Right lobe of liver (tissue), 4 donors: ENCODE data around the gene GOLIM4.

Experiments
- CTCF ChIP-seq, 4 donors: fragments of 200-600 bp in 3 of 4; fragments of 450-650 bp in 1 of 4; IDR thresholded peaks; one replicate each; pipeline versions ENCODE4 v1.5.1 to v1.8.0; 2016 to 2022; ENCODE audit warnings: antibody characterized with exemption in 4 of 4, mild to moderate bottlenecking in 2 of 4
- POLR2A ChIP-seq: fragments of 450-650 bp; IDR thresholded peaks from one replicate; pipeline ENCODE4 v1.6.1; 2017; ENCODE audit warnings: antibody characterized with exemption, mild to moderate bottlenecking
- donor health status: DM: no; HTN: no; CAD: no.
- donor health status: DM: no; HTN: no; CAD: no.
- donor health status: DM: no; HTN: yes; CAD: no.

GRCh38 chr3:168094580-168094876 is 1.2 kb downstream of the GOLIM4 start:
- no peak for TF ChIP-seq CTCF (IDR thresholded peaks at IDR 0.05)
- no peak for TF ChIP-seq POLR2A
